Measurements from ENCODE around the gene PSTPIP1.

Gene PSTPIP1

GRCh38 chr15:77020348-77021087, 25.6 kb downstream of the PSTPIP1 start:
- DNase-seq: no peak

- DNase-seq: no peak
Observed at GRCh38 chr15:77021088-77021481, 26.2 kb downstream of the PSTPIP1 start.

DNA sequence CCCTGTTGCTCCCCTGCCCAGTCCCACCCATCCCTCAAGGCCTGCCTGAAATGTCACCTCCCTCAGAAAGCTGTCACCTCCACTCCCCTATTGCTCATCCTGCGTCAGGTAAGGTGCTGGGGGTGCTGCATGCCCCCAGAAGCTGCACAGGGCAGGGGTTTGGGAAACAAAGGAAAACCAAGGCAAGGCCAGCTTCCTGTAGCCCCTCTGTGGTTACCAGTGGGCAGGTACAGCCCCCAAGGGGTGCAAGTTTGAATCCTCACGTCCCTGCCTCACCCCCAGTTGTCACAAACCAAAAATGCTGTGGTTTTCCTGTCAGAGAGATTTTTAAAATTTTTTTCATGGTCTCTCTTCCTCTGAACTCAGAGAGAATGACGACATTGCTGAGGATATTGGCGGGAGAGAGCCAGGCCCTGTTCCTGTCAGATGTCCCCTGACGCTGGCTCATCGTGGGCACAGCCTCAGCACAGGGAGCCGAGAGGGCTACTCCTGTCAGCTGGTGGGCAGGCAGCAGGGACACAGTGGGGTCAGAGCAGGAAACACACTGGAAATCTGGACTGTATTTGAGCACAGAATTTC, 27.0 kb downstream of the PSTPIP1 start:
- peak; percentile 47 for DNase-seq

- no peak for DNase-seq
Observed at GRCh38 chr15:77022646-77023575, 28.0 kb downstream of the PSTPIP1 start.

DNA sequence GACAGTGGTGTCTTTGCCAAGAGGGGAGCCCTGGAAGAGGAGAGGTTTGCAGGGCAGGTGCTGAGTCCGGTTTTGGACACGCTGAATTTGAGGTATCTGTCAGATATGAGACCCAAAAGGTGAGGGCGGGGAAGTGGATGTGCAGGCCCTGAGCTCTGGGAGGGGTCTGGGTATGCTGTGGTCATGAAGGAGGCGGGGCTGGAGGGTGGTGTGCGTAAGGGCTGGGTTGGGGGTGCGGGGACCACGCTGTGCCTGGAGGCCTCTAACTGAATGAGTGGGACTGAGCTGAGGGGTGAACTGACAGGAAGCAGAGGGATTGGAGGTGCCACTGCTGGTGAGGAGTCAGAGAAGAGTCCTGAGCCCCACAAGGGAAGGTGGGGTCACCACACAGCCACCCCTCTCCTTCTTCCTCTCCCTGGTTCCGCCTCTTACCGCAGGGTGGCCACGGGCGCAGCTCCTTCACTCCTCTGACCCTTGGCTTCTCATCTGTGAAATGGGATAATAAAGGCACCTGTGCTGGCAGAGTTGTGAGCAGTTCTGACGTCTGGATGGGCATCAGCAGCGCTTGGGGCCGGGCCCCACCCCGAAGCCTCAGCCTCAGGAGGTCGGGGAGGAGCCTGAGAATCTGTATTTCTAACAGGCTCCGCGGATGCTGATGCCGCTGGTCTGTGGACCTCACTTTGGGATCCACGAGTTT, 28.8 kb downstream of the PSTPIP1 start:
- DNase-seq: no peak

- peak; percentile 63 for DNase-seq
Observed at GRCh38 chr15:77024273-77025082, 29.6 kb downstream of the PSTPIP1 start.

- DNase-seq: no peak
Observed at GRCh38 chr15:77025083-77025901, 30.4 kb downstream of the PSTPIP1 start.

DNA sequence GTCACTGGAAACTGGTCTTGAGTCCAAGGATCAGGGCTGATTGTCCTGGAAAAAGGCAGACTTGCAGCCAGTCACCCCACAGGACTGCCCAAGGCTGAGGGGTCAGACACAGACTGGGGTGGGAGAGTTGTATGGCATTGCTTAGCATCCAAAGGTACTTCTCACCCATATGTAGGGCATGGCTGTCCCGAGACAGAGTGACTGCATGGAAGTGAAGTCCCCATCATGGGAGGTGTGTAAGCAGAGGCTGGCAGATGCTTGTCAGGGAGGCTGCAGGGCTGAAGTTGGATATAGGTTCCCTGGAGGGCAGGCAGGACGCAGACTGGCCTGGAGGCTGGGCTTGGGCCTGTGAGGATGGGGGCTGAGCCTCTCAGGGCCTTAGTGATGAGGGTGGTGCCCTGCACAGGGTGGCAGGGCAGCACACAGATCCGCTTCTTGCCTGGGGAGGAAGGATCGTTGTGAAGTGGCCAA, 31.1 kb downstream of the PSTPIP1 start:
- no peak for DNase-seq

GRCh38 chr15:77026501-77027110, 31.7 kb downstream of the PSTPIP1 start:
- no peak for DNase-seq

- DNase-seq: no peak
Observed at GRCh38 chr15:77027111-77027696, 32.3 kb downstream of the PSTPIP1 start.

DNA sequence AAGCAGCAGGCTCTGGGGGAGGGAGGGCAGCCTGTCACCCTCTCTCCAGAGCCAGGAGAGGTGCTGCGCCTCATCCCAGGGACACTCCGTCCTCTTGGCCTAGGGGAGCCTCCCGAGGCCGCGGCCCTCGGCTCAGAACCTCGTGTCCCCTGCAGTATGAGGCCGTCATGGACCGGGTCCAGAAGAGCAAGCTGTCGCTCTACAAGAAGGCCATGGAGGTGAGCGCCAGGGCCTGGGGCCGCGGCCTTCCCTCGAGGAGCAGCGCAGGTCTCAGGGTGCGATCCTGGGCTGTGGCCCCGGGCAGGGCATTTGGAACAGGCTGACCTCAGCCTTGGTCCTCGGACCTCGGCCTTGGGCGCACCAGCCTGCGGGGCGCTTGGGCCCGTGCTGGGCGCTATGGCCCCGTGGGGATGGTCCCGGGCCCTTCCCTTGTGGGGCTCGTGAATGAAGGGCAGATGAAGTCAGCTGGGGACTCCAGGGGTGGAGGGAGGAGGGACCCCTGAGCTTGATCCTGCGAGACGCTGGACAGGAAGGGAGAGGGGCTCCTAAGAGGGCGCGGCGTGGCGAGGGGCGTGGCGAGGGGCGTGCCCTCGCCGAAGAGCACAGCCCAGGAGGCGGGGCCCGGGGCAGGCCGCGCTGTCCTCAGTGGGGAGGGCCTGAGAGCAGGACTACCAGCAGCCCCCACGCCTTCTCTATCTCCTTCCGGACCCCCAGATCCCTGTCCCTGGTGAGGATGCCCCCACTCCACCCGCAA, 32.9 kb downstream of the PSTPIP1 start:
- no peak for DNase-seq

- DNase-seq: no peak
Observed at GRCh38 chr15:77028451-77029165, 33.7 kb downstream of the PSTPIP1 start.

DNA sequence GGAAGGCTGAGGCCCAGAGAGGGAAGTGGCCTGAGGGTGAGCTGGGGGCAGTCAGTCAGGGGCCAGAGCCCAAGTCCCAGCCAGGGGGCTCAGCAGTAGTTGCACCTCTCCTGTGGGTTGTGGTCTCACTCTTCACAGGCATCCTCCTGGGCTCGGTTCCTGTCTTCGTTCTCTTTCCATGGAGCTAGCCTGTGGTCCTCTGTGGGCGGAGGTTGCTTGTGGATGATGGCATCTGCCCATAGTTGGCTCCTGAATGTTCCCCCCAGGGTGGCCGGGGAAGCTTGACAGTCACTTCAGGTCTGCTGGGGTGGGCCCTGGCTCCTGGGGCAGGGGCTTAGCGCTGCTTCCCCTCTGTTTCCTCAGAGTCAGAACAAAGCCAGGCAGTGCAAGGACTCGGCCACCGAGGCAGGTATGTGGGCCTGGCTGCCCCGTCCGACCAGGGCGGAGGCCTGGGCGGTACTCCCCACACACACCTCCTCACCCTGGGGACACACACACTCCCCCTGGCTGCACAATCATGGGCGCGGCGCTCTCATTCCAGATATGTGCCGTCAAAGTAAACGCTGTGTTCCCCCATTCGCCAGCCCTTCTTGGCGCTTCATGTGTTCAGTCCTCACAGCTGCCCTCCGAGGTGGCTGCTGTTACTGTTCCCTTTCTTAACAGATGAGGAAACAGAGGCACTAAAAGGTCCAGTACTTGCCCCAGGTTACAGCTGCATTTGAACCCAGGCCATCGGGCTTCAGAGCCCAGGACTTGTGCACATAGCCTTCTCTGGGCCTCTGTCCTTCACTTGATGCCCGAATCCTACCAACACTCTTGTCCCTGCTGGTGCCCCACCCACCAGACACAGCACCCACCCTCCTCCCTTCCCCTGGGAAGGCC, 34.5 kb downstream of the PSTPIP1 start:
- DNase-seq: no peak

GRCh38 chr15:77030048-77030927, 35.4 kb downstream of the PSTPIP1 start:
- peak; percentile 2 for DNase-seq

DNA sequence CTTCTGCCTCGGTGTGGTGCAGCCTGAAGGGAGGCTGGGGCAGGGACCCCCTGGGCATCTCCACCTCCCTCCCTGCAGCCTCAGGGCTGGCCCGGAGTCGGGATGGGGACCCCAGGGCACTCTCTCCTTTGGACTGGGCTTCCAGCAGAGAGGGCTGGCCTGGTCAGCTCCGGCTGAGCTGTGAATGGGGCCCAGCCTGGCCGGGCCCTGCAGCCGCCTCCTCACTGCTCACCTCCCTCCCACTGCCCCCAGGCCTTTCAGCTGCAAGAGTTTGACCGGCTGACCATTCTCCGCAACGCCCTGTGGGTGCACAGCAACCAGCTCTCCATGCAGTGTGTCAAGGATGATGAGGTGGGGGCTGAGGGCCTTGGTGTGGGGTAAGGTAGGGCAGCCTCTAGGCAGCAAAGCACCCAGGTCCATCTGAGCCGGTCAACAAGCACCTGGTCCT, 36.0 kb downstream of the PSTPIP1 start:
- DNase-seq: no peak

DNA sequence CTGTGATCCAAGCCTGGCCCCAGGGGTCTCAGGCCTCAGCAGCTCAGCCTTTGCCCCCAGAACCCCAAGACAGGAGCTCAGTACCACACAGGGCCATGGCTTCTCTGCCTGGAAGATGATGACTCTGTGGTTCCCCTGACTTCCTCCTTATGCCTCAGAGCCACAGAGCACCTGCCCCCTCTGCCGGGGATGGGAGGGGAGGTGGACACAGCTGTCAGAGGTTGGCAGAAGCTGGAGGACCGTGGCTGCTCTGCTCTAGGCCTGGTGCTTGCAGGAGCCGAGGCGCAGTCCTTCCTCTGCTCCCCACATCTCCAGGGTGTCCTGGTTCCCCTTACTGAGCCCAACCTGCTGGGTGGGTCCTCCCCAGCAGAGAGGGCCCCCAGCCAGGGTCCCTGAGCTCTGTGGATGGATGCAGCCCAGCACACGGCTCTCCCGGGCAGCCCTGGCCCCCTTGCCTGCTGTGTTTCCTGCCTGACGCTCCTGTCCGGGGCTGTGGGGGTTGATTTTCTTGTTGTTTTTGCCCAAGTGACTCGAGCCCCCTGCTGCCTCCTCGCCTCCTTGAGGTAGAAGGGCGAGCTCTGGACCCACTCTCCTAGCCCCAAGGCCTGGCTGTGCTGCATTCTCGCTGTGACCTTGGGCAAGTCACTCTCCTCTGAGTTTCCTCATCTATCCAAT, 36.6 kb downstream of the PSTPIP1 start:
- DNase-seq: peak; percentile 45
